ENCODE data around the gene WDR5. TPM values are rescaled to one million over a fixed set of nuclear protein-coding genes. Genes with fewer than 3 reads are reported as not detected.
A peak's percentile ranks its signal among the peaks of the same experiment; 100 is the strongest.

The WDR5 gene
- total and polyA plus RNA-seq, 2 of the 13 experiments (the other 11 are each of a cell fraction or from before 2014, with no cell fraction given), result 34.3 TPM

DNA sequence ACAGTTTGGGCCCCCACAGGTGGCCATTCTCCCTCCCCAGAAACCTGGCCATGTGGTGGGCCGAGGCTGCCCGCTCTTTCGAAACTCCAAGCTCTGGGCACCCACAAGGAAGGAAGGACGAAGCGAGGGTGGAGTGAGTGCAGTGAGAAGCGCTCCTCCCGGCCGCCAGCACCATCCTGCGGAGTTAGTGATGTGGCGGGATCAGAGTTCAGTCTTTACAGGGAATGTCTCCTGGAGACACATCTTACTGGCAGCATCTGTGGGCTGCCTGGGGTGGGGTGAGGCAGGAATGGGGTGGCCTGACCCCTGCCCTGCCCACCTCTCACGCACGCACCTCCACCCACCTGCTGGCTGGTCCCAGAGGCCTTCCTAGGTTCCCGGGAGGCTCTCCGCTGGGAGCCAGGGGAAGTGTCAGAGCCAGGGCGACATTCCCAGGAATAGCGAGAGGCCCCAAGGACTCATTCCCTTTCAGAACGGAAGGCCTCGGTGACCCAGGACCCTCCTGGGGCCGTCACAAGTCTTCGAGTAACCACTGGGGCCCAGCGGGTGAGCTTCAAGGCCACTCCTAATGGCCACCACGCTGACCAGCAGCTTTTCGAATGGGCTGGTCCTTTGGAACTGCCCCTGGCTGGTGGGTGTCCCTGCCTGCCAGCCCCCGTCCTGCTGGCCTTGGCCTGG lies 34.0 kb downstream of the WDR5 start (continued):
- TF ChIP-seq PTBP1 (IDR thresholded peaks at IDR 0.05; ENCODE audit: low read depth, low read length, poor library complexity, severe bottlenecking) (no peak), NR3C1 (CRISPR knock-in tag; IDR thresholded peaks at IDR 0.05) (no peak), FOXA3 (CRISPR knock-in tag; IDR thresholded peaks at IDR 0.05) (no peak), CC2D1A (CRISPR knock-in tag; IDR thresholded peaks at IDR 0.05) (no peak), EZH2 (conservative IDR thresholded peaks at IDR 0.05; ENCODE audit: low read depth, low read length) (no peak), NFKBIZ (CRISPR knock-in tag; IDR thresholded peaks at IDR 0.05) (no peak), HMG20B (CRISPR knock-in tag; conservative IDR thresholded peaks at IDR 0.05) (no peak), SP1 (IDR thresholded peaks at IDR 0.05) (no peak), SP1 (CRISPR knock-in tag; IDR thresholded peaks at IDR 0.05) (no peak), ZFP1 (CRISPR knock-in tag; IDR thresholded peaks at IDR 0.05) (no peak), RORA (CRISPR knock-in tag; IDR thresholded peaks at IDR 0.05) (no peak), ZNF790 (CRISPR knock-in tag; IDR thresholded peaks at IDR 0.05; ENCODE audit: borderline replicate concordance) (no peak), SRSF1 (optimal IDR thresholded peaks at IDR 0.05; ENCODE audit: low read depth, low read length) (no peak), SMAD9 (CRISPR knock-in tag; IDR thresholded peaks at IDR 0.05) (no peak), SIN3B (IDR thresholded peaks at IDR 0.05; ENCODE audit: low read length) (no peak), MTA3 (CRISPR knock-in tag; IDR thresholded peaks at IDR 0.05) (no peak), MEF2D (CRISPR knock-in tag; IDR thresholded peaks at IDR 0.05) (no peak), ZNF75D (CRISPR knock-in tag; IDR thresholded peaks at IDR 0.05; ENCODE audit: borderline replicate concordance) (no peak), SETDB1 (CRISPR knock-in tag; IDR thresholded peaks at IDR 0.05; ENCODE audit: borderline replicate concordance) (no peak), NR2F2 (IDR thresholded peaks at IDR 0.05; ENCODE audit: borderline replicate concordance, low read depth) (no peak), ONECUT2 (CRISPR knock-in tag; IDR thresholded peaks at IDR 0.05) (no peak), ZFP37 (CRISPR knock-in tag; IDR thresholded peaks at IDR 0.05; ENCODE audit: borderline replicate concordance) (0 out of 2 replicates have a peak, but pooled peaks have one; percentile 17), ZNF124 (CRISPR knock-in tag; IDR thresholded peaks at IDR 0.05) (peak; percentile 35; the same call in 1 of the 2 replicates), SMARCE1 (IDR thresholded peaks at IDR 0.05; ENCODE audit: borderline replicate concordance) (no peak), EHMT2 (IDR thresholded peaks at IDR 0.05; ENCODE audit: borderline replicate concordance, low read depth, low read length) (no peak), NFYB (CRISPR knock-in tag; IDR thresholded peaks at IDR 0.05) (no peak), MLLT10 (CRISPR knock-in tag; IDR thresholded peaks at IDR 0.05) (no peak), ZNF747 (CRISPR knock-in tag; IDR thresholded peaks at IDR 0.05; ENCODE audit: borderline replicate concordance) (no peak), CENPX (CRISPR knock-in tag; IDR thresholded peaks at IDR 0.05) (no peak), PLRG1 (conservative IDR thresholded peaks at IDR 0.05) (no peak), PAF1 (CRISPR knock-in tag; IDR thresholded peaks at IDR 0.05) (no peak), ZNF777 (CRISPR knock-in tag; IDR thresholded peaks at IDR 0.05) (no peak), MAFK (conservative IDR thresholded peaks at IDR 0.05 in 1 of 2, IDR thresholded peaks at IDR 0.05 in 1 of 2; ENCODE audit: low read length in 2 of 2) (no peak)
- TF ChIP-seq, protein P1, sequence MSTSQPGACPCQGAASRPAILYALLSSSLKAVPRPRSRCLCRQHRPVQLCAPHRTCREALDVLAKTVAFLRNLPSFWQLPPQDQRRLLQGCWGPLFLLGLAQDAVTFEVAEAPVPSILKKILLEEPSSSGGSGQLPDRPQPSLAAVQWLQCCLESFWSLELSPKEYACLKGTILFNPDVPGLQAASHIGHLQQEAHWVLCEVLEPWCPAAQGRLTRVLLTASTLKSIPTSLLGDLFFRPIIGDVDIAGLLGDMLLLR (CRISPR knock-in tag; IDR thresholded peaks at IDR 0.05), result no peak
- TF ChIP-seq, protein P2, sequence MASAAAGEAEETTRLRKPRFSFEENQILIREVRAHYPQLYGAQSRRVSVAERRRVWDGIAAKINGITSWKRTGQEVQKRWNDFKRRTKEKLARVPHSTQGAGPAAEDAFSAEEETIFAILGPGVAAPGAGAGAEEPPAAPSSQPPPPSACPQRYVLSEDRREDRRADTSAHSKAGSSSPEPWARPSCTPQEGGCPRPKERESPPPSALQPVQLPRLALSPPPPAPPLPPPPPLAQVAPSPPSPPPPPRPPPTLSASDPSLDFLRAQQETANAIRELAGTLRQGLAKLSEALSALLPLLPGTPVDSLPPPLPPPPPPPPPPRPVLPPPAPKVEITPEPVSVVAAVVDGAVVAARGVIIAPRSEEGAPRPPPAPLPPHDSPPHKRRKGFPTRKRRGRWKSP (CRISPR knock-in tag; IDR thresholded peaks at IDR 0.05), result 0 out of 2 replicates have a peak, but pooled peaks have one; percentile 57
